Measurements from ENCODE around the gene SPANXN2. TPM values are rescaled to one million over a fixed set of nuclear protein-coding genes. Genes with fewer than 3 reads are reported as not detected.

SPANXN2 gene, protein sequence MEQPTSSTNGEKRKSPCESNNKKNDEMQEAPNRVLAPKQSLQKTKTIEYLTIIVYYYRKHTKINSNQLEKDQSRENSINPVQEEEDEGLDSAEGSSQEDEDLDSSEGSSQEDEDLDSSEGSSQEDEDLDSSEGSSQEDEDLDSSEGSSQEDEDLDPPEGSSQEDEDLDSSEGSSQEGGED
- not detected in 5 replicates for total RNA-seq (2022; extraction: Qiagen RNA extraction; ENCODE audit: low read depth)

DNA sequence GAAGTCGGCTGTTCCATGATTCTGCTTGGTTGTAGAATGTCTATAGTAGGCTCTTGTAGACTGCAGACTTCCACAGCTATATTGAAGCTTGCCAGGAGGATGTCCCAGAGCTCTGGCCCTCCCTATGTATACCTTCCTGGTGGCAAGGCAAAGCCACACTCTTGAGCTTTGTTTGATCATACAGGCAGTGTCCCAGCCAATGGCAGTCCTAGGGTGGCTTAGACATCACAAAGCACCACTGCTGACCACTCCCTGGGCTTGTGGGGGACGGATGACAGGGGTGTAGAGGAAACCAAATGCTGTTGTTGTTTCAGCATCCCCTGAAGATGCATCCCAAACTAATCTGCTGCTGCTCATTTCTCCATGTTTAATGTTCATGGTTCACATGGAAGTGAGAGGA, at the start of gene SPANXN2:
TSS of gene SPANXN2 (minus strand) at position 101 of the 400 bp plus-strand sequence. CDS start at position 17, 84 bp downstream.

Other genes with a start within 250 kb of the SPANXN2 start
- gene SPANXN3, start 203.3 kb downstream of the SPANXN2 start, total RNA-seq (2022; extraction: Qiagen RNA extraction; ENCODE audit: low read depth): not detected in 5 replicates
- 0.02 TPM in 2 of 5 replicates, not detected in the others for gene SLITRK4, start 84.7 kb downstream of the SPANXN2 start, total RNA-seq (2022; extraction: Qiagen RNA extraction; ENCODE audit: low read depth)
- not detected in 5 replicates for gene UBE2NL, start 163.3 kb upstream of the SPANXN2 start, total RNA-seq (2022; extraction: Qiagen RNA extraction; ENCODE audit: low read depth)

Data from A549 treated with DMSO at 1 μM for 4 hours (cell line).